GM19023 (cell line): ENCODE measurements around the gene CD164L2.
"Not testable (repeated sequence)": the region's sequence is repeated elsewhere in the genome, so short reads cannot be mapped to it uniquely, and the experiment has no call there.

ENCODE experiments used
- ATAC-seq: cut with Tn5 transposase; IDR thresholded peaks from one replicate; pipeline ENCODE4 v1.9.1; 2021; ENCODE audit warnings: mild to moderate bottlenecking, moderate library complexity; ENCODE audit not compliant: unreplicated experiment

The CD164L2 gene

GRCh38 chr1:27383039-27383605 is at the start of gene CD164L2:
Gene CD164L2, minus strand, starts transcription at chr1:27383333. Its CDS starts 94 bp downstream, at chr1:27383239.
- ATAC-seq = no peak

GRCh38 chr1:27432725-27433124 is 49.6 kb upstream of the CD164L2 start:
- ATAC-seq = not testable (repeated sequence)

- ATAC-seq = no peak
Observed at GRCh38 chr1:27431601-27431940, 48.4 kb upstream of the CD164L2 start.

- ATAC-seq = no peak
Observed at GRCh38 chr1:27430903-27431600, 47.9 kb upstream of the CD164L2 start.

- no peak for ATAC-seq
Observed at GRCh38 chr1:27429029-27429425, 45.9 kb upstream of the CD164L2 start.

GRCh38 chr1:27428316-27429028 is 45.3 kb upstream of the CD164L2 start:
- no peak for ATAC-seq

GRCh38 chr1:27427816-27428315 is 44.7 kb upstream of the CD164L2 start:
- ATAC-seq = no peak

- ATAC-seq = no peak
Observed at GRCh38 chr1:27427329-27427728, 44.2 kb upstream of the CD164L2 start.

GRCh38 chr1:27423709-27424108 is 40.6 kb upstream of the CD164L2 start:
- no peak for ATAC-seq

GRCh38 chr1:27418326-27419185 is 35.4 kb upstream of the CD164L2 start:
- no peak for ATAC-seq

GRCh38 chr1:27417713-27418112 is 34.6 kb upstream of the CD164L2 start:
- no peak for ATAC-seq

GRCh38 chr1:27416387-27417111 is 33.4 kb upstream of the CD164L2 start:
- no peak for ATAC-seq

- no peak for ATAC-seq
Observed at GRCh38 chr1:27414091-27414490, 31.0 kb upstream of the CD164L2 start.

GRCh38 chr1:27413004-27413403 is 29.9 kb upstream of the CD164L2 start:
- no peak for ATAC-seq

GRCh38 chr1:27412502-27412901 is 29.4 kb upstream of the CD164L2 start:
- ATAC-seq = no peak

GRCh38 chr1:27410709-27411108 is 27.6 kb upstream of the CD164L2 start:
- no peak for ATAC-seq

- no peak for ATAC-seq
Observed at GRCh38 chr1:27409669-27410068, 26.5 kb upstream of the CD164L2 start.

GRCh38 chr1:27408151-27408550 is 25.0 kb upstream of the CD164L2 start:
- no peak for ATAC-seq

- ATAC-seq = not testable (repeated sequence)
Observed at GRCh38 chr1:27406791-27407190, 23.7 kb upstream of the CD164L2 start.

GRCh38 chr1:27406362-27406680 is 23.2 kb upstream of the CD164L2 start:
- no peak for ATAC-seq
